Body of pancreas (tissue), 4 donors: ENCODE results near the gene CELF1. TPM values are rescaled to one million over a fixed set of nuclear protein-coding genes. Genes with fewer than 3 reads are reported as not detected.

ENCODE experiments used
- ATAC-seq: fragments of 150-250 bp; one replicate; pipeline ENCODE4 v1.9.1; 2016
- DNase-seq, 4 donors: peaks; one replicate each; pipeline ENCODE4 v3.0.0-alpha.2; 2019
- H3K27ac ChIP-seq, 4 donors: fragments of 200-600 bp; sonication (generic); 1 replicate in 3 of 4; 2 replicates in 1 of 4; pipeline versions ENCODE4 v1.5.1 to v1.6.1; 2016 to 2019; ENCODE audit warnings: mild to moderate bottlenecking in 1 of 4, mixed read lengths in 1 of 4, moderate library complexity in 1 of 4
- H3K27me3 ChIP-seq, 2 donors: fragments of 200-600 bp; sonication (generic); one replicate each; pipeline ENCODE4 v1.6.0; 2016; ENCODE audit warnings: mild to moderate bottlenecking in 1 of 2
- H3K36me3 ChIP-seq, 2 donors: fragments of 200-600 bp; sonication (generic); replicated peaks in 1 of 2; 2 replicates each; pipeline ENCODE4 v1.5.1; 2016; ENCODE audit warnings: low read depth in 2 of 2; ENCODE audit not compliant: insufficient read depth in 1 of 2
- H3K4me1 ChIP-seq: fragments of 200-600 bp; sonication (generic); one replicate; pipeline ENCODE4 v1.6.0; 2016
- H3K4me3 ChIP-seq, 2 donors: fragments of 200-600 bp; sonication (generic); 1 replicate in 1 of 2; 2 replicates in 1 of 2; pipeline ENCODE4 v1.5.1; 2016 to 2019
- H3K9me3 ChIP-seq, 3 donors: fragments of 200-600 bp; sonication (generic); 1 replicate in 2 of 3; 2 replicates in 1 of 3; pipeline ENCODE4 v1.5.1; 2016
- CTCF ChIP-seq, 7 experiments: fragments of 450-650 bp in 4 of 7; fragments of 200-600 bp in 3 of 7; sonication (generic) in 3 of 7; IDR thresholded peaks; one replicate each; pipeline ENCODE4 v1.5.1; 2016 to 2019; ENCODE audit warnings: antibody characterized with exemption in 7 of 7
- POLR2A ChIP-seq, 3 donors: fragments of 450-650 bp; IDR thresholded peaks; one replicate each; pipeline ENCODE4 v1.6.1; 2016; ENCODE audit warnings: antibody characterized with exemption in 3 of 3, mild to moderate bottlenecking in 2 of 3
- WGBS, 2 donors: methylation state at CpG; one replicate each; pipeline ENCODE4 v1.1.5; 2017; 5-methylcytosine and 5-hydroxymethylcytosine counted together
- intact Hi-C: fragments of 100-400 bp; cut with DNase I; formaldehyde crosslinking; loops from one replicate; pipeline ENCODE4 v1.15.1; 2023
- total RNA-seq, 2 donors: library from RNA; depleted of rRNA; stranded (reverse); fragments of >200 nt; gene quantifications; one replicate each; pipeline ENCODE4 v1.1.0, GENCODE V29; 2016

CELF1 gene
- total RNA-seq, 2 donors from 2014 or later, result 56.0 to 86.0 TPM

DNA sequence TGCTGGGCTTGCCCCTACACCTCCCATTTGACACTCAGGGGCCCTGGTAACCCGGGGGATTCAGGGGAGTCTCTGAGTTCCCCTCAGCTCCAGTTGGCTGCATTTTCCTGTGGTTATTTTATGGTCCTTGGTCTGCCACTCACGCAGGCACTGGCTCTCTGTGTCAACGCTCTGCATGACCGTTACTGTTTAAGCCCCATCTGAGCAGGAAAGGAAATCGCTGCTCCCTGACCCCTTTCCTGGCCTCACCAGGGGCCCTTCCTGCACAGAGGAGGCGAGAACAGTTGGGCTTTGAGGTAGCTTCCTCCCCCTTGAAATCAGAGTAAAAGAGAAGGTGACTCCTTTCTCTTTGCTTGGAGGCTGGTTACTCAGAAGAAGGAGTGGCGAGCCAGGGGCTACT, 38.8 kb upstream of the CELF1 start:
- ATAC-seq (no peak), DNase-seq (no peak)
- no peak overlapping the region for H3K4me3 ChIP-seq
- H3K36me3 ChIP-seq, result no peaks in the 10 kb centered on the region
- peaks cover 13% of the 10 kb centered on the region for H3K4me1 ChIP-seq
- H3K9me3 ChIP-seq, result no peaks in the 10 kb centered on the region
- 52 to 63% methylated on average over 7 of the region's 7 CpGs for WGBS, 2 donors
- H3K27ac ChIP-seq, result no peak overlapping the region
- no peak for TF ChIP-seq CTCF (IDR thresholded peaks at IDR 0.05)
- no peak for TF ChIP-seq POLR2A (IDR thresholded peaks at IDR 0.05)
- peaks cover 0 to 29% of the 10 kb centered on the region in 2 donors for H3K27me3 ChIP-seq
- intact Hi-C loops, result no loop called here

GRCh38 chr11:47589977-47590861, 37.3 kb upstream of the CELF1 start:
- 47 to 92% methylated on average over 12 to 80 of the region's 122 CpGs for WGBS, 2 donors
- H3K4me3 ChIP-seq, result no peak overlapping the region
- DNase-seq (no peak), ATAC-seq (no peak)
- intact Hi-C loops, result no loop called here
- TF ChIP-seq CTCF (IDR thresholded peaks at IDR 0.05), result no peak
- no peak for TF ChIP-seq POLR2A (IDR thresholded peaks at IDR 0.05)
- peaks cover 0 to 29% of the 10 kb centered on the region in 2 donors for H3K27me3 ChIP-seq
- no peaks in the 10 kb centered on the region for H3K9me3 ChIP-seq
- H3K36me3 ChIP-seq, result no peaks in the 10 kb centered on the region
- peaks cover 13% of the 10 kb centered on the region for H3K4me1 ChIP-seq
- H3K27ac ChIP-seq, result no peak overlapping the region

GRCh38 chr11:47589584-47589976, 36.6 kb upstream of the CELF1 start:
- intact Hi-C loops, result no loop called here
- ATAC-seq (no peak), DNase-seq (no peak)
- TF ChIP-seq CTCF (IDR thresholded peaks at IDR 0.05) (no peak), POLR2A (IDR thresholded peaks at IDR 0.05) (no peak)
- H3K36me3 ChIP-seq, result no peaks in the 10 kb centered on the region
- no peak overlapping the region for H3K27ac ChIP-seq
- peaks cover 0 to 28% of the 10 kb centered on the region in 2 donors for H3K27me3 ChIP-seq
- H3K4me1 ChIP-seq, result peaks cover 13% of the 10 kb centered on the region
- no peak overlapping the region for H3K4me3 ChIP-seq
- 51 to 73% methylated on average over 8 to 37 of the region's 51 CpGs for WGBS, 2 donors
- no peaks in the 10 kb centered on the region for H3K9me3 ChIP-seq

- peaks cover 8% of the 10 kb centered on the region for H3K4me1 ChIP-seq
- H3K27me3 ChIP-seq, result peaks cover 0 to 23% of the 10 kb centered on the region in 2 donors
- no peak for TF ChIP-seq POLR2A (IDR thresholded peaks at IDR 0.05)
- TF ChIP-seq CTCF (IDR thresholded peaks at IDR 0.05), result no peak
- no peak for ATAC-seq
- H3K27ac ChIP-seq, result no peak overlapping the region
- no peaks in the 10 kb centered on the region for H3K9me3 ChIP-seq
- intact Hi-C loops, result no loop called here
- H3K36me3 ChIP-seq, result no peaks in the 10 kb centered on the region
- H3K4me3 ChIP-seq, result no peak overlapping the region
- WGBS, 2 donors, result 90 to 93% methylated on average over 10 to 11 of the region's 11 CpGs
- DNase-seq, result no peak
These were observed 36.2 kb upstream of the CELF1 start for GRCh38 chr11:47589118-47589517.
